NCI-H1048 (cell line): ENCODE results near the gene ST3GAL3.

Experiments used
- DNase-seq: peaks from one replicate; lab custom pipeline; 2025; lab: John Stamatoyannopoulos, UW

ST3GAL3 gene

GRCh38 chr1:43707190-43708001 lies at the start of gene ST3GAL3:
ST3GAL3 (plus strand) TSS chr1:43707536; CDS start chr1:43736263, 28,727 bp downstream.
- peak; percentile 84 for DNase-seq

GRCh38 chr1:43659212-43660166 lies 47.8 kb upstream of the ST3GAL3 start:
- DNase-seq: no peak

DNA sequence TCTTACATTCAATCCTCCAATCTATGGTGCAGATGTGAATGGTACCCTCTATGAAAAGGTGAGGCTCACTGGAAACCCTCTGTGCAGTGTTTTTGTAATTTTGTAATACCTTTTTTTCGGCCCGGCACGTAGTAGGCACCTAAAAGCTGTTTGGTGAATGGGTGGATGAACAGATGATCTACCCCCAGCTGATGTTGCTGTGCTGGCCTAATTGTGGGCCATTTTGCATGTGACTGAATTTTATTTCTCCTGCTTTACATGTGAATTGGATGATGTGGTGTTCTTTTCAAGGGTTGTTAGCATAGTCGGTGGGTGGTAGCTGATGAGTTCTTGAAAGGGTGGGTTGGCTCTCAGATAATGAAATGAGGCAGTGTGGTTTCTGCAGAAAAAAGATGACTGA lies 47.0 kb upstream of the ST3GAL3 start:
- no peak for DNase-seq

DNA sequence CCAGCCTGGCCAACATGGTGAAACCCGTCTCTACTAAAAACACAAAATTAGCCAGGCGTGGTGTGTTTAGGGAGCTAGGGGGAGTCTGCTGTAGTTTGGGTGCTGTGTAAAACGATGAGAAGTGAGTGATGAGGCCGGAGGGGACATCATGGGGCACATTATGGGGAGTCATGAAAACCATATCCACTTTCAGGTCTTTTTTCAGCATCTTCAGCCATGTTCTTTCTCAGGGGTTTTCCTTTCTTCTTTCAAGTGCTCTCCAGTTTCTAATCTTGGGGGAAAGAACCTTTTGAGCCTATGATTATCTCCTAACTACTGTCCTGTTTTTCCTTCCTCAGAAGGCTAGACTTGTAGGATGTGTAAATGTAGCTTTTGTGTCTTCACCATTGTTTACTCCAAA lies 43.0 kb upstream of the ST3GAL3 start:
- no peak for DNase-seq

DNA sequence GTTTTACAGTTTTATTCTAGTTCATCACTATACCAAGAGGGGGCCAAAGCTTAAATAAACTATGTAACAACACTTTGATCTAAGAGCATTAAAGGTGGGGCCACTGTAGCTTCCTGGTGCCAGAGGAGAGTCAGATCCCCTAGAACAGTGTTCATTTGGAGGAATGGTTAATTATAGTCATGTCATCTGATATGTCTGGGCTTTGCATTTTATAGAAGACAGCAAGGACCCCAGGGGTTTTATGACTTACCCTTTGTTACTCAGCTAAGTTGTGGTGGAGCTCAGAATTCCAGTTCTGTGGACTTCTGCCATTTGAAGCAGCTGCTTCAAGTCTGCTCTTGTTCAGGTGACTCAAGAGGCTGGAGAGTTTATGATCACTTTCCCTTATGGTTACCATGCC lies 40.7 kb upstream of the ST3GAL3 start:
- no peak for DNase-seq

DNA sequence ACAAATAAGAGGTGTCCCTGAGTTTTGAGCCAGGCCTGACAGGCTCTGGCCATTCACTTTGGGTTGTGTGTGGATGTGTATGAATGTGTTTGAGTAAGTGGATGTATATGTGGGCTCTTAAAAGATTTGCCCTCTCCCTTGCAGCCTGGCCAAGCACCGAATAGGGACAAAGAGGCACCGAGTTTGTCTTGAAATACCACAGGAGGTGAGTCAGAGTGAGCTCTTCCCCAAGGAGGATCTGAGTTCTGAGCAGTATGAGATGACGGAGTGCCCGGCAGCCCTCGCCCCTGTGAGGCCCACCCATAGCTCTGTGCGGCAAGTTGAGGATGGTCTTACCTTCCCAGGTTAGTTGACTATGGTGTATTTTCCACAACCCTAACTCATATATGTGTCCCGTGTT lies 38.4 kb upstream of the ST3GAL3 start:
- DNase-seq: no peak

- DNase-seq: no peak
Measured at GRCh38 chr1:43669878-43670277, 37.5 kb upstream of the ST3GAL3 start.

- no peak for DNase-seq
Measured at GRCh38 chr1:43671193-43671592, 36.1 kb upstream of the ST3GAL3 start.

DNA sequence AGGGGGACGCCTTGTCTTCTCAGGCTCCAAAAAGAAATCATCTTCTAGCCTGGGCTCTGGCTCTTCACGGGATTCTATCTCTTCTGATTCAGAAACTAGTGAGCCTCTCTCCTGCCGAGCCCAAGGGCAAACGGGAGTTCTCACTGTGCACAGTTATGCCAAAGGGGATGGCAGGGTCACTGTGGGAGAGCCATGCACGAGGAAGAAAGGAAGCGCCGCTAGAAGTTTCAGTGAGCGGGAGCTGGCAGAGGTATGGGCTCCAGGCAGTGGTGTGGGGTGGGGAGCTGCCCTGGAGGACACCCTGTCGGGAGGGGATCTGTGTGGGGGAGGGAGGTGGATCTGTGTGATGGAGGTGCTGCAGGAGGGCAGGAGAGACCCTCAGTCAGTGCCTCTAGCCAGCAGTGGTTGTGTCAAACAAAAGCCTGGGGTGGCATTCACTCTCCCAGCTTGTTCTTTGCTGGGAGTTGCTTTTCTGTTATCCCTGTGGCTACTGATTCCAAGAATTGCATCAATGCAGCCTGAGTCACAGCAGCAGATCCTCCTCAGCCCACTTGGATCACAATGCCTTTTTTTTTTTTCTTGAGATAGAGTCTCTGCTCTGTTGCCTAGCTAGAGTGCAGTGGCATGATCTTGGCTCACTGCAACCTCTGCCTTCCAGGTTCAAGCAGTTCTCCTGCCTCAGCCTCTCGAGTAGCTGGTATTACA lies 35.6 kb upstream of the ST3GAL3 start:
- DNase-seq: no peak

DNA sequence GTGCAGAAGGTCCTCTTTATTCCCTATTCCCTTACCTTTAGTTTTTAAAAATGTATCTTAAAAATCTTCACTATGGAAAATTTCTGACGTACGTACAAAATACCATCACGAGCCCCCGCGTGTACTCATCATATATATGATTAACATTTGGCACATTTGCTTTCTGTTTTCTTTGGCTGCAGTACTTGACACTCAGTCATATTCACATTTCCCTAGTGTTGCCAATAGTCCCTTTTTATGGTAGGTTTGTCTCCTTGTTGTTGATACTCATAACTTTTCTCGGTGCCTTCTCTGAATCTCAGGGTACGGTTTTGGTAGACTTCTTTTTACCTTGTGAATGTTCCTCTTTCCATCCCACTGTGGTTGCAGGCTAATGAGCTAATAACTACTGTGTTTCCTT lies 34.1 kb upstream of the ST3GAL3 start:
- no peak for DNase-seq

DNA sequence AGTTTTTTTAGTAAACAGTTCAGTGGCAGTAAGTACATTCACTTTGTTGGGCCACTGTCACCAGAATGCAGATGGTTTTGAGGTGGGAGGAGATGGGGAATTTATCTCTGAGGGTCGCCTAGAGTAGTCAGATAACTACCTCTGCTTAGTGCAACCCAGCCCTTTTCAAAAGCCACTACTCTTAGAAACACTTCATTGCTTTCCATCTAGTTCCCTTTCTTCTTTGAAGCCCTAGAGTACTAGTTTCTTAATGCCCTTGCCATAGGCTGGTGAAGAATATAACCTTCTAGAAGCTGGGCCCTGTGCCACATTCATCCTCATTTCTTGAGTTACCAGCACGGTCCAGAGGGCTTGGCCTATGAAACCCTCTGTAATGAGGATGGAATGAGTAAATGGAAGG lies 28.4 kb upstream of the ST3GAL3 start:
- no peak for DNase-seq

DNA sequence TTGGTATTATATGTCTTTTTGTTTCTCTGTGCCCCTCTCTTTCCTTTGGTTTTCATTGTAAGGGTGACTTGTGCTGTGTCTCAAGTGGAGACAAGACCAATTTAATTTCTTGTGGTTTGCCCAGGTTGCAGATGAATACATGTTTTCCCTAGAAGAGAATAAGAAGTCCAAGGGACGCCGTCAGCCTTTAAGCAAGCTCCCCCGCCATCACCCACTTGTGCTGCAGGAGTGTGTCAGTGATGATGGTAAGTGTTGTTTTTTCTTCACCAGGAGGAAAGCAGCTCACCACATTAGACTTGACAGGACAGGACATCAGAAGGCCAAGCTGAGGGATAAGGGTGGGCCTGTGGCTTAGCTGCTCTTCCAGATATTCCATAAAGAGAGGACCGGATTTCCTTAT lies 23.8 kb upstream of the ST3GAL3 start:
- DNase-seq: no peak

DNA sequence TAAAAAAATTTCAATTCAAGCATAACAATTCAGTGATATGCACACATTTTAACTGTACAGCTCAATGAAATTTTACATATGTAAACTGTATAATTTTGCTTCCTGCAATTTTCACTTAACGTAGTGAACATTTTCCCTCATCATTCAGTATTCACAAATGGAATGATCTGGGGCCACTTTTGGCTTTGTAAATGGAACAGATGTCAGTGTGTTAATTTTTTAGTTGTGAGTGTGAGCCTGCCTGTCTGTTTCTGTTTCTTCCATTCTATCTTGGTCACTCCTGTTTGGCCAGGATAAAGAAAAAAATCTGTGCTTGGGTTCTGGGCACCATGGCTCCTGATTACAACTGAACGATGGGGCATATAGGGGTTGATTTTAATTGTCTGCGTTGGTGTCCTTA lies 20.5 kb upstream of the ST3GAL3 start:
- DNase-seq: no peak

- DNase-seq: no peak
Measured at GRCh38 chr1:43687301-43688108, 19.8 kb upstream of the ST3GAL3 start.

DNA sequence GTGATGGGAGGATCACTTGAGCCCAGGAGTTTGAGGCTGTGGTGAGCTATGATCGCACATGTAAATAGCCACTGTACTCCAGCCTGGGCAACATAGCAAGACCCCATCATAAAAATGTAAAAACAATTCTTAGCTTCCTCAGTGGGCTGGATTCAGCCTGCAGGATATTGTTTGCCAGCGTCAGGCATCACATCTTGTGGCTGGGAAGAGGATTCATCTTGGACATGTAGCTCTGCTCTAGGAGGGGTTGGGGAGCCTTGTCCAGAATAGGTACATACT lies 19.3 kb upstream of the ST3GAL3 start:
- DNase-seq: no peak

DNA sequence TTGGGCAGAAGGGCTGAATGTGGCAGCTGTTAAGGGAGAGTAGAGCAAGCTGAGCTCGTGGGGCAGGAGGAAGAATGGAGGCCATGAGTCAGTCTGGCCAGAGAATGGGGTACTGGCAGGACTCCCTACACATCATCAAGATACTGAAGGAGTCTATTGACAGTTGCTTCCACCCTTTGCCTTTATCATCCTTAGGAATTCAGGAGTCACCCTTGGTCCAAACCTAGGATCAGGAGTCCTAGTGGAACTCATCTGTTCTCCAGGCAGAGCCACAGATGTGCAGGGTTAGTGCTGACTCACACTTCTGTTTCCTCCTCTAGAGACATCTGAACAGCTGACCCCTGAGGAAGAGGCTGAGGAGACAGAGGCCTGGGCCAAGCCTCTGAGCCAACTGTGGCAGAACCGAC lies 18.7 kb upstream of the ST3GAL3 start:
- DNase-seq: no peak

DNA sequence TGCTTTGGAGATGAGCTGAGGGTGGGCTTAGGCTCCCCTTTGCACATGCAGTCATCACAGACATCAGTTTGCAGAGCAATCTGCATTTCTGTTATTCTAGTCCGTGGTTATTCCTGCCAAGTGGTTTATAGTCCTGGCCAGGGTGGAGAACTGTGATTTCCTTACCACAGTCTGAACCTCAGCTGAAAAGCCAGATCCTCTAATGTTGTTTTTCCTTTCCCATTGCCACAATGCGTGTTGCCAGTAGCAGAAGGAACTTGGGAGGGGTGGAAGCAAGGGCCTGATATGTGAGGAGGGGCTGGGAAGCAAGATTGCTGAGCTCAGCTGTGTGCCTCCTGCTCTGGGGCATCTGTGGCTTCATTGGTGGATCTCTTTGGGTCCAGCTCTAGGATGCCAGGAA lies 18.0 kb upstream of the ST3GAL3 start:
- no peak for DNase-seq

- DNase-seq: no peak
Measured at GRCh38 chr1:43691871-43692815, 15.2 kb upstream of the ST3GAL3 start.

GRCh38 chr1:43693371-43693770 lies 14.0 kb upstream of the ST3GAL3 start:
- DNase-seq: no peak

DNA sequence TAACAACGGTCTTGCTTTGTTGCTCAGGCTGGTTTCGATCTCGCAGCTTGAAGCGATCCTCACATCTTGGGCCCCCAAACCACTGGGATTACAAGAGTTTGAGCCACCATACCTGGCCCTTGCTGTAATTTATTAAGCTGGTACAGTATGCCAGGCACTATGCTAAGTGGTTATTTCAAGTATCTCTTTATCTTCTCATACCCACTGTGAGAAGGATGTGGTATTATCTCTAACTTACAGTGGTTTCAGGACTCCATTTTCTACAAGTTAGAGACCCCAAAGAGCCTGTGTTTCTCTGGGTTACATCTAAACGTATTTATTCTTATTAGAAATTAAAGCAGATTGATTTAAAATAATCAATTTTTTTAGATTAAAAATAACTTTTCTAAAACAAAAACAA lies 8.1 kb upstream of the ST3GAL3 start:
- no peak for DNase-seq

DNA sequence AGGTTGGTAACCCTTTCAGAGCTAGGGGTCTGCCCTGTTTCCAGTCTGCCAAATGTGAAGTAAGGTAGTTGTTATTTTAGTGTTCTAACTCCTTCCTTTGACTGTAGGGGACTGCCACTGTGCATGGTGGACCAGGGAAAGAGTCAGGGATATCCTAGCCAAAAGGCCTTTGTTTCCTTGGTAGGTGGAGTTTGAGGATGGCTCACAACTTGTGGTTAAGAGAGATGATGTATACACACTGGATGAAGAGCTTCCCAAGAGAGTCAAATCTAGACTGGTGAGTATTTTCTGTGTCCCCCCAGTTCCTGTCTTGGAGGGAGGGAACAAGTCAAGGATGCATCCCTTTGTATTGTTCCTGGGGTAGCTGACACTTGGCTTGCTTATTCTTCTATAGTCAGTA lies 3.5 kb upstream of the ST3GAL3 start:
- no peak for DNase-seq
